Prostate gland (tissue), 2 donors: ENCODE results near the gene KARS1. TPM values are rescaled to one million over a fixed set of nuclear protein-coding genes. Genes with fewer than 3 reads are reported as not detected.

ENCODE experiments used
- DNase-seq: peaks from one replicate; pipeline ENCODE4 v3.0.0-alpha.2; 2019; ENCODE audit warnings: low spot score
- H3K27ac ChIP-seq, 2 donors: fragments of 200-600 bp; sonication (generic); 2 replicates each; pipeline ENCODE4 v1.5.1; 2017 to 2019
- H3K27me3 ChIP-seq: fragments of 200-600 bp; sonication (generic); replicated peaks from 2 replicates; pipeline ENCODE4 v1.5.1; 2019; ENCODE audit not compliant: insufficient read depth
- H3K36me3 ChIP-seq, 2 donors: fragments of 200-600 bp; sonication (generic); 1 replicate in 1 of 2; 2 replicates in 1 of 2; pipeline versions ENCODE4 v1.5.1 to v1.8.1; 2017 to 2019
- H3K4me1 ChIP-seq: fragments of 200-600 bp; sonication (generic); replicated peaks from 2 replicates; pipeline ENCODE4 v1.5.1; 2019
- H3K4me3 ChIP-seq, 2 donors: fragments of 200-600 bp; sonication (generic); 2 replicates each; pipeline ENCODE4 v1.5.1; 2017 to 2019
- H3K9me3 ChIP-seq: fragments of 200-600 bp; sonication (generic); 2 replicates; pipeline ENCODE4 v1.5.1; 2017
- CTCF ChIP-seq, 4 experiments: fragments of 200-600 bp in 2 of 4; fragments of 450-650 bp in 2 of 4; sonication (generic) in 2 of 4; IDR thresholded peaks; 1 replicate in 3 of 4; 2 replicates in 1 of 4; pipeline ENCODE4 v1.5.1; 2016 to 2019; ENCODE audit warnings: antibody characterized with exemption in 4 of 4, mild to moderate bottlenecking in 2 of 4, moderate library complexity in 2 of 4
- POLR2A ChIP-seq: fragments of 450-650 bp; IDR thresholded peaks from one replicate; pipeline ENCODE4 v1.6.1; 2016; ENCODE audit warnings: antibody characterized with exemption, mild to moderate bottlenecking
- POLR2AphosphoS5 ChIP-seq: sonication (generic); formaldehyde crosslinking; IDR thresholded peaks from one replicate; pipeline ENCODE4 v1.6.1; 2017; ENCODE audit warnings: antibody characterized with exemption
- WGBS: methylation state at CpG from one replicate; pipeline ENCODE4 v1.1.5; 2018; 5-methylcytosine and 5-hydroxymethylcytosine counted together
- intact Hi-C: fragments of 100-400 bp; cut with DNase I; formaldehyde crosslinking; loops from one replicate; pipeline ENCODE4 v1.14.2; 2022
- total RNA-seq, 2 donors: library from RNA; depleted of rRNA; stranded (reverse); fragments of >200 nt; gene quantifications; one replicate each; pipeline ENCODE4 v1.1.0, GENCODE V29; 2016

The KARS1 gene
- total RNA-seq, 2 donors from 2014 or later = 89.4 to 145 TPM

DNA sequence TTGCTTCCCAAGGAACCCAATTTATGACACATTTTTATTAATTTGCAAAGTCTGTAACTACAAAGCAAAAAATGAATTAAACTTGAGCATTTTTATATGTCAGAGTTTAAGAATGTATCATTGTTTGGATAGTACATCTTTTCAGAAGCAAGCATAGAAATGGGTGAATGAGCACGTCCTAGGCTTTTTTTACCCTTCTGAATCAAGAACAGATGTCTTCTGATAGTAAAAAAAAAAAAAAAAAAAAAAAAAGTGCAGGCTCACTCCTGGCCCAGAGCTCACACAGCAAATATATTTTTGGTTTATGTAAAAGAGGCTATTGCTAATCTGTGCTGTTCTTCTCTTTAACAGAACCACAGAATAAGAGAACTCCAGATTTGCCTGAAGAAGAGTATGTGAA lies 6.5 kb upstream of the KARS1 start:
- TF ChIP-seq CTCF (IDR thresholded peaks at IDR 0.05) = no peak
- TF ChIP-seq POLR2A = no peak
- no peak for TF ChIP-seq POLR2AphosphoS5
- no peaks in the 10 kb centered on the region for H3K27me3 ChIP-seq
- WGBS = 61% methylated on average over 1 of the region's 1 CpG
- no peak for DNase-seq
- no peak overlapping the region for H3K4me3 ChIP-seq
- H3K4me1 ChIP-seq = peaks cover 8% of the 10 kb centered on the region
- no peaks in the 10 kb centered on the region for H3K9me3 ChIP-seq
- no peak overlapping the region for H3K27ac ChIP-seq
- H3K36me3 ChIP-seq = peaks cover 7 to 11% of the 10 kb centered on the region in 2 donors
- intact Hi-C loops = no loop called here

DNA sequence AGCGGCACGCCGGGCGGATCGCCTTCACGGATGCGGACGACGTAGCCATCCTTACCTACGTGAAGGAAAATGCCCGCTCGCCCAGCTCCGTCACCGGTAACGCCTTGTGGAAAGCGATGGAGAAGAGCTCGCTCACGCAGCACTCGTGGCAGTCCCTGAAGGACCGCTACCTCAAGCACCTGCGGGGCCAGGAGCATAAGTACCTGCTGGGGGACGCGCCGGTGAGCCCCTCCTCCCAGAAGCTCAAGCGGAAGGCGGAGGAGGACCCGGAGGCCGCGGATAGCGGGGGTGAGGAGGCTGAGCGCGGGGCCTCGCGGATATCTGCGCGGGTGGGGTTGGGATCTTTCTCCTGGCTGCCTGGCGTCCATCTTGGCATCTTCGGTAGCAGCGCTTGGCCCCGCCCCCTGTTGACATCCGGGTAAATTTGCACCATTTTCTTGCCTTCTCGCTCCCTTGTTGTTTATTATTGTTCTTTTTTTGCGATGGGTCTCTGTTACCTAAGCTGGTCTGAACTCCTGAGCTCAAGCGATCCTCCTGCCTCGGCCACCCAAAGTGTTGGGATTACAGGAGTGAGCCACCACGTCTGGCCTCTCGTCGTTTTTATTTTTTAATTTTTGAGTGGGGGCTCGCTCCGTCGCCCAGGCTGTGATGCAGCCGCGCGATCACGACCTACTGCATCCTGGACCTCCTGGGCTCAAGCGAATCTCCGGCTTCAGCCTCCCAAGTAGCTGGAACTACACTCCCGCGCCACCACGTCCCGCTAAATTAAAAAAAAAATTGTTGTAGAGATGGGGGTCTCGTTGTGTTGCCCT lies 1.0 kb upstream of the KARS1 start:
- DNase-seq = peak; percentile 80
- intact Hi-C loops = loop anchor here (5.0 kb wide), 1 partner anchor 81 kb away; the partner anchor contains the start of gene GABARAPL2
- peak overlapping the region; percentile 97 to 99 for H3K27ac ChIP-seq
- TF ChIP-seq POLR2A (peak; percentile 64), CTCF (IDR thresholded peaks at IDR 0.05) (no peak), POLR2AphosphoS5 (peak; percentile 84)
- no peaks in the 10 kb centered on the region for H3K9me3 ChIP-seq
- H3K36me3 ChIP-seq = peaks cover 0 to 7% of the 10 kb centered on the region in 2 donors
- H3K4me1 ChIP-seq = peaks cover 13% of the 10 kb centered on the region
- WGBS = 0% methylated on average over 62 of the region's 62 CpGs
- no peaks in the 10 kb centered on the region for H3K27me3 ChIP-seq
- peak overlapping the region; percentile 94 to 97 for H3K4me3 ChIP-seq

- H3K9me3 ChIP-seq = no peaks in the 10 kb centered on the region
- no peaks in the 10 kb centered on the region for H3K27me3 ChIP-seq
- H3K4me1 ChIP-seq = peaks cover 13% of the 10 kb centered on the region
- H3K36me3 ChIP-seq = peaks cover 0 to 7% of the 10 kb centered on the region in 2 donors
- no peak for DNase-seq
- TF ChIP-seq POLR2AphosphoS5 (no peak), POLR2A (no peak), CTCF (IDR thresholded peaks at IDR 0.05) (no peak)
- WGBS = under 1% methylated on average over 15 of the region's 18 CpGs
- peak overlapping the region; percentile 94 to 97 for H3K4me3 ChIP-seq
- intact Hi-C loops = loop anchor here (5.0 kb wide), 1 partner anchor 80 kb away; the partner anchor contains the start of gene GABARAPL2
- H3K27ac ChIP-seq = peak overlapping the region; percentile 97 to 99
These were observed 363 bp downstream of the KARS1 start for GRCh38 chr16:75647112-75647491.

DNA sequence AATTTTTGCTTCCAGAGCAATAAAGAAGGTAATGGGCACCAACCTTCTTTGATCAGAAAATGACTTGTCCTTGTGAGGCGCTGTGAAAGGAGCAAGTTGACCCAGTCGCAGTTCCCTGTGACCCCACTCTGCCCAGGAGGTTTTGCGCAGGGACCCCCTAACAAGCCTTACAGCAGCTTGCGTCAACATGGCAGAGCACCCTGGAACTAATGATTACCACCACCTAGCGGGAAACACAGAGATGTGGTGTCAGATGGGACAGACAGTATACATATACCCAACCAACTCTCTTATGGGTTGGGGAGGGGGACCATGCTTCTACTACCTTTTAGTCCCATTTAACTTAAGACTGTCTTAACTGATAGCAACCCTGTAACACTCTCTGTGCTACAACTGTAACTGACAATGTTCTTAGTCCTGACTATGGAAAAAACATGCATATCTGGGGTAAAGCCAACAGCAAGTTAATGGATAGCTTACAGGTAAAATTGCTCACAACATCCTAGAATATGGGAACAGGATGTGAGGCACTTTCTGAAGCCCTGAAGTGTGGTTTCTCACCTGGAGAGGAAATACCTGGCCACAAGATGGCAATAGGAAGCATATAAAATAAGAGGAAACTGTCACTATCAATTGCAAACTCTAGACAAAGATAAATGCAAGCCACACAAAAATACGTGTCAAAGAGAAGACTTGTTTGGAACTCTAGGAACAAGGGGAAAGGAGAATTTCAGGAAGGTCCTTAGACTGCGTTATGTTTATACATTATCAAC lies 3.0 kb downstream of the KARS1 start:
- intact Hi-C loops = loop anchor here (5.0 kb wide), 1 partner anchor 77 kb away; the partner anchor contains the start of gene GABARAPL2
- WGBS = 87% methylated on average over 7 of the region's 7 CpGs

More for the DNA sequence above, 3.0 kb downstream of the KARS1 start:
- H3K4me1 ChIP-seq = peaks cover 4% of the 10 kb centered on the region
- no peak for DNase-seq
- no peaks in the 10 kb centered on the region for H3K9me3 ChIP-seq
- peaks cover 0 to 18% of the 10 kb centered on the region in 2 donors for H3K36me3 ChIP-seq
- H3K27me3 ChIP-seq = no peaks in the 10 kb centered on the region
- TF ChIP-seq CTCF (IDR thresholded peaks at IDR 0.05) (no peak), POLR2A (no peak), POLR2AphosphoS5 (no peak)
- no peak overlapping the region for H3K4me3 ChIP-seq
- H3K27ac ChIP-seq = no peak overlapping the region
